GM19468 (cell line): Measurements from ENCODE around the gene IL11.
A peak's percentile ranks its signal among the peaks of the same experiment; 100 is the strongest.
"Not testable (repeated sequence)": the region's sequence is repeated elsewhere in the genome, so short reads cannot be mapped to it uniquely, and the experiment has no call there.

ENCODE experiments used
- ATAC-seq: cut with Tn5 transposase; IDR thresholded peaks from one replicate; pipeline ENCODE4 v1.9.1; 2021; ENCODE audit warnings: mild to moderate bottlenecking, moderate library complexity, moderate number of reproducible peaks; ENCODE audit not compliant: unreplicated experiment; ENCODE audit errors: extremely low read depth

The IL11 gene

DNA sequence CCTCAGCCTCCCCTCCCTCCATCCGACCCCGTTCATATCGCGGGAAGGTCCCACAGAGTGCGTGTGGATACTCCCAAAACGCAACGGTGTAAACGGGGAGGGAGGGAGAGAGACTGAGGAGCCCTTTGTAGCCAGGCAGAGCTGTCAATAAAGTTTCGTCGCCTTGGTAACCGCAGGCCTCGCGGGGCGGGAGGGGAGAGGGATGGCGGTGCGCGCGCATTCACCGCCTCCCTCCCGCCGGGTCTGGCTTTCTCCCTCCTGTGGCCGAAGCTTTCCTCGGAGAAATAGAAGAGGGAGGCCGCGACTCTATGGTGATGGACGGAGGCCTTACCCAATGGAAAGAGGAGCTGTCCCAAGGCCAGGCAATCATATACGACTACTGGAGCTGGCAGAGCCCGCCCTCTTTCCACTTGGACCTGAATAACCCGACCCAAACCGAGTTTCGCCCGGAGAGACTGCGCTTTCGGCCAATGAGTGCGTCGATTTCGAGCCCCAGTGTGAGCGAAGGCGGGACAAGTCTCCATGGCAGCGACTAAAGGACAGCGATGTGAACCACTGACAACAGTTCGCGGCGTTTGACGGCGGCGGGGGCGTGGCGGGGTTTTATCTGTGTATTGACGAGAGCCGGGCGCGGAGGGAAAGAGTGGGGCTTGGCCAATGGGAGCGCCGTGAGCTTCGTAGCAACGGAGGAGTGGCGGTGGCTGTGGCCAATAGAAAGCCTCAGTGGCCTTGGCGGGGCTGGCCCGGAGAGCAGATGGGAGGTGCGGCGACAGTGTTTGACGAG is 31.0 kb downstream of the IL11 start, which contains the start of gene KMT5C:
Gene KMT5C (plus strand): TSS at position 772 of the 784 bp plus-strand sequence. CDS start 2,061 bp downstream, outside the sequence.
- ATAC-seq, result peak; percentile 89

DNA sequence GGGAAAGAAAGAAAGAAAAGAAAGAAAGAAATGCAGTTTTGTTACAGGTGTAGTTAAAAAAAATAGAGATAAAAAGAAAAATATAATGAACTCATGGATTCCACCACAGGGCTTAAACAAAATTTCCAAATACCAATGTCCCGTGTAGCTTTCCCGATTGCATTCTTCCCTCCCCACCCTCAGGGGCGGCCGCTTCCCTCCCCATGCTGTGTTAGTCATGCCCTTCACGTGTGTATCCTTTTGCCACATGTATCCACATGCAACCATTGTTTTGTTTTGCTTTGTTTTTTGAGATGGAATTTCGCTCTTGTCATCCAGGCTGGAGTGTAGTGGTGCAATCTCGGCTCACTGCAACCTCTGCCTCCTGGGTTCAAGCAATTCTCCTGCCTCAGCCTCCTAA is 34.2 kb downstream of the IL11 start:
- no peak for ATAC-seq

DNA sequence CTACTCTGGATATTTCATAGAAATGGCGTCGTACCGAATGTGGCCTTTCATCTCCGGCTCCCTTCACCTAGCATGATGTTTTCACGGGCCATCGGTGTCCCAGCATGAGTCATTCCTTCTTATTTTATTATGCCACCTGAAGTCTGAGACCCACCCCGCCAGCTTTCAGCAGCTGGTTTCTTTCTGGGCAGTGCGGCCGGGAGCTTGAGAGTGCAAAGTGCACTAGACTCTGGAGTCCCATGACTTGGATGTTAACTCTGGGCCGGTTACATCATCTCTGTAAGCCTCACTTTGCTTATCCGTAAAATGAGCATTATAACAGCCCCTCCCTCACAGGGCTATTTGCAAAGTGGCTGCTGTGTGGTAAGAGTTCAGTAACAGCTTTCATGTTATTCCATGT is 36.4 kb downstream of the IL11 start:
- ATAC-seq, result no peak

DNA sequence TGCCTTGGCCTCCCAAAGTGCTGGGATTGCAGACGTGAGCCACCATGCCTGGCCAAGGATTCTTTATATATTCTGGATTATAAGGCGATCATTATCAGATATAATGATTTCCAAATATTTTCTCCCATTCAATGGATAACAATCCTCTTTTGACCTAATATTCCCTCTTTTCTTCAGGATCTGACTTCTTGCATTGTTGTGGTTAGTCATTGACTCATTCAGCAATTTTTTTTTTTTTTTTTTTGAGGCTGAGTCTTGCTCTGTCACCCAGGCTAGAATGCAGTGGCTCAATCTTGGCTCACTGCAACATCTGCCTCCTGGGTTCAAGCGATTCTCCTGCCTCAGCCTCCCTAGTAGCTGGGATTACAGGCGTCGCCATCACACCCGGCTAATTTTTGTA is 40.5 kb downstream of the IL11 start:
- ATAC-seq, result not testable (repeated sequence)

DNA sequence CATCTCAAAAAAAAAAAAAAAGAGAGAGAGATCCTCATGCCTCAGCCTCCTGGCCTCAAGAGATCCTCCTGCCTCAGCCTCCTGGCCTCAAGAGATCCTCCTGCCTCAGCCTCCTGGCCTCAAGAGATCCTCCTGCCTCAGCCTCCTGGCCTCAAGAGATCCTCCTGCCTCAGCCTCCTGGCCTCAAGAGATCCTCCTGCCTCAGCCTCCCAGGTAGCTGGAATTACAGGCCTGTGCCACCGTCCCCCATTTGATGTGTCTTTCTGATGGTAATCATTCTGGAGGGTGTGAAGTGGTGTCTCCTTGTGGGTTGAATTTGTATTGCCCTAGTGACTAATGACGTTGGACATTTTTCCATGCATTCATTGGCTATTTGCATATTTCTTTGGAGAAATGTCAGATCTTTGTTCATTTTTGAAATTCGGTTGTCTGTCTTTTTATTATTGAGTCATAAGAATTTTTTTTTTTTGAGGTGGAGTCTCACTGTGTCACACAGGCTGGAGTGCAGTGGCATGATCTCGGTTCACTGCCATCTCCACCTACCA is 41.4 kb downstream of the IL11 start:
- not testable (repeated sequence) for ATAC-seq

DNA sequence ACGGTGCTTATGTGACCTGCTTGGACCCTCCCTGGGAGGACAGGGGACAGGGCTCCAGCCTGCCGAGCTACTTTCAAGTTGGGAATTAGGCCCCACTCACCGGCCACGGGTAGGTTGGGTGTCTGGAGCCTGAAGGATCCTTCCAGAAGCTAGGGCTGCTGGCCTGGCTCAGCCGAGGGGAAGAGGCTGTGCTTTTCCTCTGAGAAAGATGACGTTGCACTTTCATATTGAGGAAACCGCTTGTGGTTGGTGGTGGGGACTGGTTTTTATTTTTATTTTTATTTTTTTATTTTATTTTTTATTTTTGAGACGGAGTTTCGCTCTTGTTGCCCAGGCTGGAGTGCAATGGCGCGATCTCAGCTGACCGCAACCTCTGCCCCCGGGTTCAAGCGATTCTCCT is 45.1 kb downstream of the IL11 start, which contains the start of gene TMEM150B:
Gene TMEM150B (minus strand): TSS at position 170 of the 400 bp plus-strand sequence. CDS start 4,305 bp downstream, outside the sequence.
- ATAC-seq, result no peak

DNA sequence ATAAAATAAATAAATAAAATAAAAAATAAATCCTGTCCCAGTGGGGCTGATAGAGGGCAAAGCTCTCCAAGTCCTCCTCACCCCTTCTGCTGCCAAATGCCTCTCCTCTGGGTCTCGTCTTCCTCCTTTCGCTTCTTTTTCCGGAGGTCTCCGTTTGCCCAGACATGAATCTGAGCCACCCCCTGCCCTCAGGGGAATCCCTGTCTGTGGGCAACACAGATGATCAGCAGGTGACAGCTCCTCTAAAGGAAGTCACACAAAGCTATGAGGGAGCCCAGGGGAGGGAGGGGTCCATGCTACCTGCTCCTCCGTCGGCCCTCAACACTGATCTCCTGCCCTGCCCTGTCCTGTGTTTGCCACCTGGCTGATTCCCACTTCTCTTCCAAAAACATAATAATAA is 45.6 kb downstream of the IL11 start:
- no peak for ATAC-seq

DNA sequence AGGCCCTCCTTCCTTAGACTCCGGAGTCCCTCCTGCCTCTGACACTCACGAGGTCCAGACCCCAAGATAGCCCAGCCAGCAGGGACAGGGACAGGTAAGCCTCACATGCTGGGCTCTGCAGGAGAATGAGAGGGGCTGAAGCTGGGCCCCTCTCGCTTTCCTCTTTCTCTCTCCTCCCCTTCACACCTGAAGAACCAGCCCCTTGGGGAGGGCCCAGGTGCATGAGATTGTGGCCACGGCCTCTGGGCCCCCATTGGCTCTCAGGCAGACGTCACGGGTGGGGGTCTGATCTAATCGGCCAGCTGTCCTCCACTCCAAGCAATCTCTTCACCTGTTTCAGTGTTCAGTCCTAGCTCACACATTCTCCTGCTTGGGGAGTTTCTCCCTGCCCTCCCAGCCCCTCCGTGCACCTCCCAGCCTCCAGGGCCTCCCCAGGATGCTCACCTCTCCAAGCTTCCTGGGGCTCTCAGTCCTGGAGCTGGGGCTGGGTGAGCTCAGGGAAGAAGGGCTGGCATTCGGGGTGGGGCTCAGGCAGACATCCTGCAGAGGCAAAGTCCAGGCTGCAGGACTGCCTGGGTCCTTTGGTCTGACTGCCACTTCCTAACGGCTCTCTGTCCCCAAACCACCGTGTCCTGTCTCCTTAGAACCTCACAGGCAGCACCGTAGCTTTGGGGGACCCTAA is 47.9 kb downstream of the IL11 start:
- ATAC-seq, result no peak

DNA sequence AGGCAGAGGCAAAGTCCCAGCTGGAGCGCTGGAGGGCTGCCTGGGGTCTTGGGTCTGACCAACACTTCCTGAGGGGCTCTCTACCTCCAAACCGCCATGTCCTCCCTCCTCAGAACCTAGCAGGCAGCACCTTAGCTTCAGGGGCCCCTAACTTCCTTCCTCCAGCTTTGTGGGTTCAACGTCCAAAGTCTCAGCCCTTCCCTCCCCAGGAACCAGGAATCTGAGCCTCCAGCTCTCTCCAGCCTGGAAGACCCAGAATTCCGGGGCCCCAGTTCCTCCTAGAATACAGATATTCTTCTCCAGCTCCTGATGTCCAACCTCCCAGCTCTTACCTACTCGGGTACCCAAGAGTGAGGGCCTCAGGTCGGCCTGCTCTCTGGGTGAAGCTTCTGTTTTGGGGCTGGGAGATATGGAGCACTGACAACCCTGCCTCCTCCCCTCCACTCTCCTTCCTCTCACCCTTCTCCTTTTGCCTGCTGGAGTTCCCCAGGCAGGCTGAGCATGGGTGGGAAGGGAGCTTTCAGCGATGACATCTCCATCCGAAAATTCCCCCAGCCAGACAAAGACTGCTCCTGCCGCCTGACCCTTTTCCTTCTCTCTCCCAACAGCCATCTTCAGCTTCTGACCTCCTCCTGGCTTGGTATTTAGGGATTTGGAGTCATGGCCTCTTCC is 48.7 kb downstream of the IL11 start:
- no peak for ATAC-seq

DNA sequence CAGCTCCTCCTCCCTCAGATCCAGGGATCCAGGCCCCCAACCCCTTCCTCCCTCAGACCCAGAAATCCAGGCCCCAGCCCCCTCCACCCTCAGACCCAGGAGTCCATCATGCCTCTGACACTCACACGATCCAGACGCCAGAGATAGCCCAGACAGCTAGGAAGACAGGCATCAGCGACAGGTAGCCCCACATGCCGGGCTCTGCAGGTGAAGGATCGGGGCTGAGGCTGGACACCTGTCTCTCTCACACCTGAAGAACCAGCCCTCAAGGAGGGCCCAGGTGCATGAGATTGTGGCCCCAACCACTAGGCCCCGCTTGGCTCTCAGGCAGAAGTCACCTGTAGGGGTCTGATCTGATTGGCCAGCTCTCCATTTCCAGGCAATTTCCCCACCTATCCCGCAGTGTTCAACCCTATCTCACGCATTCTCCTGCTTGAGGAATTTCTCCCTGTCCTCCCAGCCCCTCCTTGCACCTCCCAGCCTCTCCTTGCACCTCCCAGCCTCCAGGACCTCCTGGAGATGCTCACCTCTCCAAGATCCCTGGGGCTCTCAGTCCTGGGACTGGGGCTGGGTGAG is 49.3 kb downstream of the IL11 start:
- no peak for ATAC-seq

DNA sequence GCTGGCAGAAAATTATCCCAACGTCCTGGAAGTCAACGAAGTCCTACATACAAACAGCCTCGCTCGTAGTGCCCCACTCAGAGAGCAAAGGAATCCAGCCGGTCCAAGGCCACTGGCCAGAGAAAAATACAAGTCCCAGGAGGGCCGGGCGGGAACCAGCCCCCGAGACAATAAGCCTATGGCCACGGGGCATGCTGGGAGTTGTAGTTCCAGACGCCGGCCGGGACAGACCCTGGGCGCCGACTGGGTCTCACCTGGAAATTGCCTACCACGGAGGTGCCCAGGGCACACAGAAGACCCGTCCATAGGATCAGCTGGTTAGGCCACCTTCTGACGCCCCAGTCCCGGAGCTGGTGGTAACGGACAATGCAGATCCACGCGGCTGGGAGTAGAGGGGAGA is 50.5 kb downstream of the IL11 start:
- no peak for ATAC-seq

DNA sequence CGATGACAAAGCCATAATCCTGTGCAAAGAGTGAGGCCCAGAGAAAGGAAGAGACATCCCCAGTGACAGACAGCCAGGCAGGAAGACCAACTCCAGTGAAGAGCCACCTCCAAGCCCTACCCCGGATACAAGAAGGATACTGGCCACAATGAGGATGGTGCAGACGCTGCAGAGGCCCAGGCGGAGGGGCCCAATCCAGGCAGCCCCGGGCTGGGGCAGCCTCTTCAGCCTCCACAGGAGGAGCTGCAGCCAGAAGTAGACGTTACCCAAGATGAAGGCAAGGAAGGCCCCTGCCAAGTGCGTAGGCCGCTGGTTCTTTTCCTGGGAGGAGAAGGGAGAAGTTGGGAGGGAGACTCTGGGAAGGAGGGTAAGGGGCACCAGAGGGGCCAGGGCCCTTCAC is 53.6 kb downstream of the IL11 start:
- no peak for ATAC-seq

DNA sequence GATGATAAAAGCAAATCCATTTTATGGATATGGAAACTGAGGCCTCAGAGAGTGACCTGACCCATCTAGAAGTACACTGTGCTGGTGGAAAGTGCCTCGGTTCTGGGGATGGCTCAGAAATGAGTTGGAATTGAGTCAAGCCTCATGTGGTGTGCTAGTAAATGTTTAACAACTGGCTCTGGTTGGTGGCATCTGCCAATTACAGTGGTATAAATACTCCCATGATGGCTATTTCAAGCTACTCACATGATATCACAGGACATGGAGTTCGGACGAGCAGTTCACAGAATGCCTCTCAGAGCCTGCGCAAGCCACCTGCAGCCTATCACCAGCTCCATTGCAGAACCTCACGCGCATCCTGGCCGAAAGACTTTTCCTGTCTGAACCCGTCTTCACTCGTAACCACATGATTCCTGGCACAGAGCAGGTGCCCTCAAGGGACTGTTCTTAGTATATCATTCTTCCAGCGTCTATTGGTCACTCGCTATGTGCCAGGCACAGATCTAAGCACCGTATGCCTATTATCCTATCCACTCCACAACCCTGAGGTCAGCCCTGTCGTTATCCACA is 54.2 kb downstream of the IL11 start:
- ATAC-seq, result no peak

DNA sequence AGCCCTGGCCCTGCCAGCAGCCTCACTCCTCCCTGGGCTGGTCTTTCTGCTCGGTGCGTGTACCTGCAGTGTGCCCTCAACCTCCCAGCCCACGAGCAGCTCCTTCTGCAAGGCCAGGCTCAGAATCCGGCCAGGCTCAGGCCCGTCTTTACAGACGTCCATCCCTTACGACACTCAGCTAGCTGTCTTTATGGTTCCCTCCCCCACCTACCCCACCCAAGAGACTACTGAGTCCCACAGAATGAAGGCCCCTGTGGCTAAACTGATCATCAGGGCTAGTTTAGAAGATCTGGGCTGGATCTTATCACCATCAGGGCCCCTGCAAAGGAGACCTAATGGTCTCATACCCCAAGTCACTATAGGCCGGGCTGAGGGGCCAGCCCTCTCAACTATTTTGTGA is 55.9 kb downstream of the IL11 start:
- ATAC-seq, result no peak
